ENCODE measurements around the gene RHOT1.
"Not testable (repeated sequence)": the region's sequence is repeated elsewhere in the genome, so short reads cannot be mapped to it uniquely, and the experiment has no call there.

The RHOT1 gene

GRCh38 chr17:32115546-32115945, 26.8 kb upstream of the RHOT1 start:
- ATAC-seq, result not testable (repeated sequence)

- TF ChIP-seq ISL1 (CRISPR knock-in tag; IDR thresholded peaks at IDR 0.05) (no peak), TSHZ2 (CRISPR knock-in tag; IDR thresholded peaks at IDR 0.05) (no peak), TCF4 (CRISPR knock-in tag; IDR thresholded peaks at IDR 0.05; ENCODE audit: borderline replicate concordance) (no peak), ZFP3 (CRISPR knock-in tag; IDR thresholded peaks at IDR 0.05) (no peak), ARNTL (CRISPR knock-in tag; IDR thresholded peaks at IDR 0.05; ENCODE audit: borderline replicate concordance, low read depth) (no peak), ZFP30 (CRISPR knock-in tag; IDR thresholded peaks at IDR 0.05) (no peak), CREB5 (CRISPR knock-in tag; IDR thresholded peaks at IDR 0.05; ENCODE audit: low read depth) (no peak), ZNF70 (CRISPR knock-in tag; IDR thresholded peaks at IDR 0.05) (no peak), CSDC2 (CRISPR knock-in tag; IDR thresholded peaks at IDR 0.05) (no peak), CSRNP3 (CRISPR knock-in tag; IDR thresholded peaks at IDR 0.05) (no peak), TOX (CRISPR knock-in tag; IDR thresholded peaks at IDR 0.05; ENCODE audit: borderline replicate concordance) (no peak), RARB (CRISPR knock-in tag; IDR thresholded peaks at IDR 0.05) (no peak)
- no peak for ATAC-seq
Observed at GRCh38 chr17:32116937-32117336, 25.4 kb upstream of the RHOT1 start.

- ATAC-seq, result no peak
Observed at GRCh38 chr17:32117399-32117798, 24.9 kb upstream of the RHOT1 start.

More at GRCh38 chr17:32117399-32117798, 24.9 kb upstream of the RHOT1 start:
- TF ChIP-seq GLIS3 (CRISPR knock-in tag; IDR thresholded peaks at IDR 0.05) (no peak), CSDC2 (CRISPR knock-in tag; IDR thresholded peaks at IDR 0.05) (no peak), ZC3H10 (CRISPR knock-in tag; IDR thresholded peaks at IDR 0.05) (no peak), ZFP3 (CRISPR knock-in tag; IDR thresholded peaks at IDR 0.05) (no peak), PATZ1 (CRISPR knock-in tag; IDR thresholded peaks at IDR 0.05; ENCODE audit: borderline replicate concordance) (no peak), ZNF565 (CRISPR knock-in tag; conservative IDR thresholded peaks at IDR 0.05; ENCODE audit: low read depth) (no peak), CSRNP3 (CRISPR knock-in tag; IDR thresholded peaks at IDR 0.05) (no peak), ARNTL (CRISPR knock-in tag; IDR thresholded peaks at IDR 0.05; ENCODE audit: borderline replicate concordance, low read depth) (no peak), TSHZ2 (CRISPR knock-in tag; IDR thresholded peaks at IDR 0.05) (no peak), ESRRG (CRISPR knock-in tag; IDR thresholded peaks at IDR 0.05) (no peak), PPARA (CRISPR knock-in tag; IDR thresholded peaks at IDR 0.05; ENCODE audit: borderline replicate concordance) (no peak), ISL1 (CRISPR knock-in tag; IDR thresholded peaks at IDR 0.05) (no peak), TOX (CRISPR knock-in tag; IDR thresholded peaks at IDR 0.05; ENCODE audit: borderline replicate concordance) (no peak), CREB5 (CRISPR knock-in tag; IDR thresholded peaks at IDR 0.05; ENCODE audit: low read depth) (no peak), SNAI2 (CRISPR knock-in tag; IDR thresholded peaks at IDR 0.05) (no peak), TCF4 (CRISPR knock-in tag; IDR thresholded peaks at IDR 0.05; ENCODE audit: borderline replicate concordance) (no peak), RARB (CRISPR knock-in tag; IDR thresholded peaks at IDR 0.05) (no peak), POU6F1 (CRISPR knock-in tag; IDR thresholded peaks at IDR 0.05; ENCODE audit: borderline replicate concordance, low read depth) (no peak), ZNF70 (CRISPR knock-in tag; IDR thresholded peaks at IDR 0.05) (no peak)

All from SK-N-SH treated with all-trans-retinoic acid at 6 μM for 48 hours (cell line).